Measurements from ENCODE around the gene SEPTIN7.

SEPTIN7 gene

GRCh38 chr7:35831208-35831607 is 30.4 kb downstream of the SEPTIN7 start:
- Mint-ChIP-seq H3K27me3 (no peaks in the 10 kb centered on the region), H3K9me3 (peaks cover 0 to 4% of the 10 kb centered on the region in 2 donors), H3K27ac (no peak overlapping the region), H3K4me3 (no peak overlapping the region), H3K36me3 (peaks cover 14 to 51% of the 10 kb centered on the region in 2 donors), H3K4me1 (peaks cover 26 to 44% of the 10 kb centered on the region in 2 donors)
- no peak for DNase-seq
- ATAC-seq (replicated peaks): no peak

- ATAC-seq (replicated peaks): no peak
- Mint-ChIP-seq H3K4me3 (no peak overlapping the region), H3K4me1 (peaks cover 13 to 33% of the 10 kb centered on the region in 2 donors), H3K9me3 (no peaks in the 10 kb centered on the region), H3K27ac (no peak overlapping the region), H3K36me3 (peaks cover 20 to 37% of the 10 kb centered on the region in 2 donors), H3K27me3 (no peaks in the 10 kb centered on the region)
- DNase-seq: no peak
These were observed 39.3 kb downstream of the SEPTIN7 start for GRCh38 chr7:35839860-35840854.

- peaks cover 15 to 43% of the 10 kb centered on the region in 2 donors for H3K36me3 Mint-ChIP-seq
- no peak overlapping the region for H3K4me3 Mint-ChIP-seq
- H3K27ac Mint-ChIP-seq: no peak overlapping the region
- H3K9me3 Mint-ChIP-seq: no peaks in the 10 kb centered on the region
- H3K27me3 Mint-ChIP-seq: no peaks in the 10 kb centered on the region
- peaks cover 14 to 47% of the 10 kb centered on the region in 2 donors for H3K4me1 Mint-ChIP-seq
- no peak for DNase-seq
- no peak for ATAC-seq (replicated peaks)
These were observed 46.1 kb downstream of the SEPTIN7 start for GRCh38 chr7:35846816-35847412.

- Mint-ChIP-seq H3K4me3 (no peak overlapping the region), H3K36me3 (peaks cover 17 to 42% of the 10 kb centered on the region in 2 donors), H3K27ac (no peak overlapping the region), H3K4me1 (peaks cover 16 to 45% of the 10 kb centered on the region in 2 donors), H3K9me3 (no peaks in the 10 kb centered on the region), H3K27me3 (no peaks in the 10 kb centered on the region)
- DNase-seq: no peak
- no peak for ATAC-seq (replicated peaks)
These were observed 47.9 kb downstream of the SEPTIN7 start for GRCh38 chr7:35848725-35849124.

- H3K27me3 Mint-ChIP-seq: no peaks in the 10 kb centered on the region
- H3K9me3 Mint-ChIP-seq: no peaks in the 10 kb centered on the region
- peak overlapping the region; percentile 42 for H3K27ac Mint-ChIP-seq
- no peak for DNase-seq
- peaks cover 17 to 42% of the 10 kb centered on the region in 2 donors for H3K36me3 Mint-ChIP-seq
- peaks cover 16 to 45% of the 10 kb centered on the region in 2 donors for H3K4me1 Mint-ChIP-seq
- no peak for ATAC-seq (replicated peaks)
- no peak overlapping the region for H3K4me3 Mint-ChIP-seq
These were observed 48.4 kb downstream of the SEPTIN7 start for GRCh38 chr7:35849158-35849831.

- H3K4me3 Mint-ChIP-seq: no peak overlapping the region
These were observed 49.1 kb downstream of the SEPTIN7 start for GRCh38 chr7:35849954-35850353.

More at GRCh38 chr7:35849954-35850353, 49.1 kb downstream of the SEPTIN7 start:
- Mint-ChIP-seq H3K4me1 (peaks cover 17 to 45% of the 10 kb centered on the region in 2 donors), H3K27ac (no peak overlapping the region), H3K9me3 (no peaks in the 10 kb centered on the region), H3K36me3 (peaks cover 17 to 39% of the 10 kb centered on the region in 2 donors), H3K27me3 (no peaks in the 10 kb centered on the region)
- ATAC-seq (replicated peaks): no peak
- DNase-seq: no peak

Data from stimulated activated naive B cell treated with anti-CD40 and anti-IgM and Interleukin-4, amounts not matched to agents 10 μg/mL and 1 μg/mL and 100 μg/mL, for 72 hours (primary cell).